Right ventricle myocardium inferior (tissue), 1 donor: ENCODE data around the gene PSMA3. TPM values are rescaled to one million over a fixed set of nuclear protein-coding genes. Genes with fewer than 3 reads are reported as not detected.
A peak's percentile ranks its signal among the peaks of the same experiment; 100 is the strongest.

Experiments used
- ATAC-seq: fragments of 200-7000 bp; cut with Tn5 transposase; one replicate; pipeline ENCODE4 v1.9.1; 2020; ENCODE audit warnings: mild to moderate bottlenecking, moderate library complexity
- DNase-seq: peaks from one replicate; pipeline ENCODE4 v3.0.0; 2021; ENCODE audit errors: missing footprints
- intact Hi-C: fragments of 100-400 bp; cut with DNase I; formaldehyde crosslinking; loops from one replicate; pipeline ENCODE4 v1.11.0; 2022
- long read RNA-seq: library from polyadenylated mRNA; unstranded; transcript quantifications from one replicate; pipeline ENCODE4 v2.0.0, GENCODE V29; 2021
- total RNA-seq: library from RNA; stranded (reverse); fragmentation: NEBNext Ultra II Directional; extraction: Animal tissue kit (Norgen Biotek cat#: 25700); gene quantifications from one replicate; pipeline ENCODE4 v1.2.1, GENCODE V29; 2021
- donor health status: DM: no; HTN: yes; CAD: no; lungs with severe emphysema.

The PSMA3 gene
- total RNA-seq, result 149 TPM
- long read RNA-seq, transcript PSMA3-201 (11 exons, 970 nt), result major isoform, 25 of 25 reads
- long read RNA-seq, partial matches to known transcripts, result 0 of 25 reads
- long read RNA-seq, other reads (novel, unspliced or antisense), result 0 of 25 reads

DNA sequence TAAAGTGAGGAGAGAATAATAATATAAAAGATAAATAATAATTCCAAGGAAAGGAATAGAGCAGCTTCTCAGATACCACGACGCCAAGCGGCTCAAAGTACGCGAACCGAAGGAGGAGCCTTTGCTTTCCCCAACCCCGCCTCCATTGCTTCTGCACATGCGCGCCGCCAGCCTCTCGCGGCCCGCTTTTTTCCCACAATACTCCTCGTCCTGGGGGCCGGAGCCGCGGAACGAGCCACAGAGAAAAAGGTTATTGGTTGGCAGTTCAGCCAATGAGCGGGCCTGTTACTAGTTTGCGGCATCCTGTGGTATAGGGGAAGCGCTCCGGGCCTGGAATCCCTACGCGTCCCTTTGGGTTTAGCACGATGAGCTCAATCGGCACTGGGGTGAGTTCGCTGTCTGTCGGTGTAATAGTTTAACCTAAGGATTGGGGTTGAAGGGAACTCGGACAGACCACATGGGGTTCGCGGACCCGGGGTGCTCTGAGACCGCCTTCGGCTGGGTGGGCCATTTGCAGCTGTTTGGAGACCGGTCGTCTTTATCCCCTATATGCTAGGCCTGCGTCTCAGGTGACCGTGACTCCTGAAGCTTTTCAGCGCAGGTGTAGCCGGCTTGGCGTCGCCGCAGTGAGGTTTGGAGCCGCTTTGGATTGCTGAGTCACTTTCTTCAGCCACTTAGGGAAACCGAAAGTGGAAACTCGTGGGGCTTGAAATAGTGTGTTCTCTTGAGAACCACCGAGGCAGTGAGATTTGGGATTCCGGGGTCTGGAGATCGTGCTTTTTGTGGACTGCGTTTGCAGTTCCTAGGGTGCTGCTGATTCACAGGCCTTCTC, at the start of gene PSMA3:
TSS of gene PSMA3 (plus strand) at position 288 of the 832 bp plus-strand sequence. CDS start at position 366, 78 bp downstream.
- peak; percentile 95 for ATAC-seq
- DNase-seq, result peak; percentile 99
- intact Hi-C loops, result loop anchor here (2.0 to 10.0 kb wide), 3 partner anchors 54 to 183 kb away; partner anchors contain the start of genes ARID4A, KIAA0586 and TIMM9

- intact Hi-C loops, result no loop called here
- ATAC-seq (no peak), DNase-seq (no peak)
These were observed 48.4 kb upstream of the PSMA3 start for GRCh38 chr14:58196198-58196597.

- DNase-seq (no peak), ATAC-seq (no peak)
- intact Hi-C loops, result no loop called here
These were observed 46.6 kb upstream of the PSMA3 start for GRCh38 chr14:58198086-58198485.

DNA sequence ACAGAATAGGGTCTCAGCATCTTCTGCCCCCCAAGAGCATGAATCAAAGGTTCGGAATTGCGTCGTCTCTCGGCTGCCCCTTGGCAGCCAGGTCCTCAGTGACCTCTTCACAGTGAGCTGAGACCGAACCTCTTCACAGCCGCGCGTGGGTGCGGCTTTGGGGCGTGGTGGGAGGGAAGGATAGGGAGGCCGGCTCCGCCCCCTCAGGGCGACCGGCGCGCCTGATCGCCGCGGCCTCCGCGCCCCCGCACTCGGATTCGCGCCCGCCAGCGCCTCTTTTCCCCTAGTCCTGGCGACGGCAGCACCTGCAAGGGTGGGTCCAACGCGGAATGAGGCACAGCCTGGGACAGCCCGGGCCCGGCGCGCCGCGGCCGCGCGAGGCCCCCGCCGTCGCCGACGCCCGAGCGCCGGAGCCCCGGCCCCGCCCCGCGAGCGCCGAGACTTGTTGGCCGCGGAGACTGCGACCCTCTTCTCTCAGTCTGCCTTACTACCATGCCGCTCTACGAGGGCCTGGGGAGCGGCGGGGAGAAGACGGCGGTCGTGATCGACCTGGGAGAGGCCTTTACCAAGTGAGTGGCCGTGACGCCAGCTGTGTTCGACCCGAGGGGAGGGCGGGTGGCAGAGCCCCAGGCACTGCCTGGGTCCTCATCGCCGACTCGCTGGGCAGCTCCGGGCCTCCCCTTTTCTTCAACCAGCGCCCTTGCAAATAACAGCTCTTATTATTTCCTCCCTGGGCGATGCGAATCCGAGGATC, 44.7 kb upstream of the PSMA3 start, which contains the start of gene ACTR10:
TSS of gene ACTR10 (plus strand) at position 424 of the 754 bp plus-strand sequence. CDS start at position 493, 69 bp downstream.
- peak; percentile 98 for ATAC-seq
- intact Hi-C loops, result loop anchor here (2.0 kb wide), 1 partner anchor 99 kb away; the partner anchor contains the start of gene ARID4A
- peak; percentile 96 for DNase-seq

DNA sequence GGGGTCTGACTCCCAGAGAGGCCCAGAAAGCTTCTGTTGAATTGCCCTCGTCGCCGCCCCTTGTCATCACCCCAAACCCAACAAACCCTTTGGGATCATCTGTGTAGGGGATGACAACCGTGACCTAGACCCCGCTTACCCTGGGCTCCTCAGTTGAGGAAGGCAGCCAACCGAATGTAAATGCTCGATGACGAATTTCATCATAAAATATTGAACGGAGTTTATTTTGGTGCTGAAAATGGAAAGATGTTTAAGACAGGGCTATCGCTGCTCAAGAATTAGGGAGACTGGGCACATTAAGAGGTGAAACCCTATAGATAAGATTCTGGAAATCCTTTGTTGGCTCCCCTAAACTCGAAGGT, 44.2 kb upstream of the PSMA3 start:
- ATAC-seq, result peak; percentile 6
- no peak for DNase-seq
- intact Hi-C loops, result loop anchor here (2.0 kb wide), 1 partner anchor 98 kb away; the partner anchor contains the start of gene ARID4A

- ATAC-seq, result no peak
- intact Hi-C loops, result loop anchor here (2.0 kb wide), 1 partner anchor 98 kb away; the partner anchor contains the start of gene ARID4A
- DNase-seq, result no peak
These were observed 43.8 kb upstream of the PSMA3 start for GRCh38 chr14:58200846-58201245.

DNA sequence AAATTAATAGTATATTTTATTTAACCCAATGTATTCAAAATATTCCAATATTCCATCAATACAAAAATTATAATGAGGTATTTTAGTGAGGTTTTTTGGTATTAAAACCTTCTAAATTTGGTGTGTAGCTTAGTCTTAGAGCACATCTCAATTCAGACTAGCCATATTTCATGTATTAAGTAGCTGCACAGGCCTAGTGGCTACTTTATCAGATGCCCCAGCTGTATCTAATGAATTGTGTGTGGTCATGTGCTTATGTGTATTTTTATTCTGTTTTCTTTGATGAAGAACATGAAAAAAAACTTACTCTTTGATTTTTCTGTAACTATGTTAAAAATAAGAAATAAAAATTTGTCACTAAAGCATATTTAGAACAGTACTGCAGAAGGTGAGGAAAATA, 31.5 kb upstream of the PSMA3 start:
- DNase-seq (no peak), ATAC-seq (no peak)
- intact Hi-C loops, result no loop called here

DNA sequence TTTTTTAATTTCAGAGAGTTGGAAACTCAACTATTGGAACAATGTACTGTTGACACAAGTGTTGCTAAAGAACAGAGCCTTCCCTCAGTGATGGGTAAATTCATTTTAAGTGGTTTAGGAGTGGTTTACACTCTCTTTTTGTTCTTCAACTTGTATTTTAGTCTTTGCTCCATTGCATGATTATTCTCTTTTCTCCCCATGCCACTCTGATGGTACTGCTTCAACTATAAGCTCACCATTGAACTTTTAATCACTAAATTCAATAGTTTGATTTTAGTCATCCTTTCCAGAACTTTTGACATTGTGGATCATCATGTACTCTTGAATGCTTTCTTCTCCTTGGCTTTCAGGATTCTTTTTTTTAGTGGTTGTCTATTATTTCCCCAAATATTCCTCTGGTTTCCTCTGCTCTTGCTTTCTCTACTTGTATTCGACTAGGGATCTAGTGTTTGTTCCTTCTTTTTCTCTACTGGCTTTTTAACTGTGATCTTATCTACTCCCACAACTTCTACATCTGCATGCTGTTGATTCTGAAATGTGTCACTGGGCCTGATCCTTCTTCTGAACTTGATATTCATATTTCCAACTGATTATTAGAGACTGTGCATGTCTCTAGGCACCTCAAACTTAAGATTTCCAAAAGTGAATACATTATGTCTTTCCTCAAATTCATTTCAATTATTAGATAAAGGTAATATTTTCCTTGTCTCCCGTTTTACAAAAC, 29.3 kb upstream of the PSMA3 start:
- no peak for ATAC-seq
- intact Hi-C loops, result no loop called here
- DNase-seq, result no peak

DNA sequence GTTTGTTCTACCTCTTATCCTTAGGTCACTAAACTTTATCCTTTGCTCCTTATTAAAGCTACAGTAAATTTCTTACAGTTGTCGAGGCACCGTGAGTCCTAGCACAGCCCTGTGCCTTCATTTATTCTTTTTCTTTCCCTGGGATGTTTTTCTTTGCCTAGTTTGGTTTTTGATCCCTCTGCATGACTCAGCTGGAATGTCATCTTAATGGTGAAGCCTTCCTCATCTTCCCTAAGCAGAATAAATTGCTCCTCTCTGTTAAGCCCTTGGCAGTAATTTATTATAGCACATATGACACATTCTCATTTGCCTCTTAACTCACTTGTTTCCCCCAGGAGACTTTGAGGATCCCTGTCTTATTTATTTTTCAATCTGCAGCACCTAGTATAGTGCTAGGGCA, 28.1 kb upstream of the PSMA3 start:
- DNase-seq, result no peak
- no peak for ATAC-seq
- intact Hi-C loops, result no loop called here

DNA sequence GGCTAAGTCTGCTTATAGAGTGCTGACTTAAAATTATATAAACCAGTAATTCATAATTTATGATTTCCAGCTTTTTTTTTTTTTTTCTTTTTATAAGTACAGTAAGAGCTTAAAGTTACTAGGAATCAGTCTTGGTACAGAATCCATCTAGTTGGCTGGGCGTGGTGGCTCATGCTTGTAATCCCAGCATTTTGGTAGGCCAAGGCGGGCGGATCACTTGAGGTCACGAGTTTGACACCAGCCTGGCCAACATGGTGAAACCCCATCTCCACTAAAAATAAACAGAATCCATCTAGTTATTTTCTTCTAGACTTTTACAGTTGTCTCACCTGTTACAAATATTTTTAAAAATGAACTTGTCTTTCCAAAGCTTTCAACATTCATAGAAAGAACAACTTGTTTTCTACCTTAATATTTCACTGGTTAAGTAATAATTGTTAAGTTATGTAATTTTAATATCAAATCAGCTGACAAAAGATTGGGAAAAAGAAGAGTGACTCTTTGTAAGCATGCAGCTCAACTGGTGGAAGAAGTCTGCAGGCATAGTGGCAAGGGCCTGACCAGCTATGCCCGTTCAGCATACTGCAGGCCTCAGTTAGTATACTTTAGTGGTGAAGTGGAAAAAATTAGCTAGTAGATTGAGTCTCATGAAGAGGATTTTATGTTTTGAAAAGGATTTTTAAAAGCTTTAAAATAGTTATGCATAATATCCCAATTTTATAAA, 17.4 kb upstream of the PSMA3 start:
- intact Hi-C loops, result no loop called here
- ATAC-seq (no peak), DNase-seq (no peak)

DNA sequence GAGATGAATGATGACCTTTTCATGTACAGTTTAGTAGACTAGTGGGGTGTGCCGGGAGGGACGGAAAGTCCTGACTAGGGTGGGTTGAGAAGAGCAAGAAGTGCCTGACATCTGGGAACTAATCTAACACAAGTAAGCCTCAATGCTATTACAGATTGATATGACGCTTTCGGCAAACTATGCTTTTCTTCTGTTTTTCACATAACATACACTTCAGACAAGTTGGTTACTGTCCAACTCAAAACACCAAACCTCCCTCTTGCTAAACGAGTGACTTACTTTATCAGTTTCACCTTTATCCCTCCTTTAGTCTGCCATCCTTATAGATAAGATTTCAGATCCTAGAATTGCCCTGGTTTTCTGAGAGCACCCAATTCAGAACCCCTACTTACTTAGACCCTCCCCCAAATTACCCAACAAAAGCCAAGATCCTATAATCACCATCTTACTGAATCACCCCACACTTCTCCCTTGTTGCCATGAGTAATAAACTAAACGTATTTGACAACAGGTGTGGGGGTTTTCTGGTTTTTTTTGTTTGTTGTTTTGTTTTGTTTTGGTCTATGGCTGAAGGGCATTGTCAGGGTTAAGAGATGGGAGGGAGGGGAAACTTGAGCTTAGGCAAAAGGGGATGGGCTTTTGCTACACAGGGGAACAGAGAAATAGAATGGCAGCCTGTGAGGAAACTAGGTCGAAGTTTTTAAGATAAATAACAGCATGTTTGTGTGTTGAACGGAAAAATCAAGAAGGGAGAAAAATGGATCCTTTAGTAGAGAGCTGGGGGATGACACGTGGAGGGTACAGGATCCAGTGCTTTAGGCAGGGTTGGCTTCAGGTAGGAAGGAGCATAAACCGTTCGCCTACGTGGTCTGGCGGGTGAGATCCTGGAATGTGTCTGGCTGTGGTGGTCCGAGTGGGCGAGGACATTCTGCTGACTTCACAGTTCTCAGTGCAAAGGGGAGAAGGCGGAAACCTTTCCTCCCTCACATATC, 6.1 kb upstream of the PSMA3 start:
- DNase-seq, result no peak
- intact Hi-C loops, result no loop called here
- ATAC-seq, result peak; percentile 61

- ATAC-seq (peak; percentile 47), DNase-seq (peak; percentile 81)
- intact Hi-C loops, result loop anchor here (5.0 to 10.0 kb wide), 2 partner anchors 115 to 188 kb away; partner anchors contain the start of genes KIAA0586 and TIMM9
These were observed 5.1 kb upstream of the PSMA3 start for GRCh38 chr14:58239244-58240195.

- DNase-seq, result no peak
- ATAC-seq, result peak; percentile 29
These were observed 670 bp upstream of the PSMA3 start for GRCh38 chr14:58243790-58244555.

DNA sequence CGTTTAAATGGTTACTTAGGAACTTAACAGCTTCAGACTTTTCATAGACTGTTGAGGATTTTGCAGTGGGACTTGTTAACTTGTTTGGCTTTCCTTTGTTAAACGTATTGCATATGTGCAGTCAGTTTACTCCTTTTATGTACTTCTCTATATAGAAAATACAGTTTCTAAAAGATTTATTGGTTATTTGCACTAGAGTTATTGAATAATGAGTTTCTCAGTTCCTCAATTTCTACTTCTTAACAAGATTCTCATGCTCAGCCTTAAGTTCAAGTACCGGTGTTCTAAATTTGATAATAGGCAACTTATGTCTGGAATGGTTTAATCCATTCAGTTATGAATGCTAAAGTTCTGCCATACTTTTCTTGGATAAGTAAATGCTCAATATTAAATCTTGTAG, 919 bp downstream of the PSMA3 start:
- DNase-seq (no peak), ATAC-seq (no peak)
- intact Hi-C loops, result loop anchor here (2.0 to 10.0 kb wide), 2 partner anchors 53 to 109 kb away; partner anchors contain the start of gene ARID4A

More at GRCh38 chr14:58243790-58244555, 670 bp upstream of the PSMA3 start:
- intact Hi-C loops, result loop anchor here (2.0 to 10.0 kb wide), 3 partner anchors 55 to 183 kb away; partner anchors contain the start of genes ARID4A, KIAA0586 and TIMM9

DNA sequence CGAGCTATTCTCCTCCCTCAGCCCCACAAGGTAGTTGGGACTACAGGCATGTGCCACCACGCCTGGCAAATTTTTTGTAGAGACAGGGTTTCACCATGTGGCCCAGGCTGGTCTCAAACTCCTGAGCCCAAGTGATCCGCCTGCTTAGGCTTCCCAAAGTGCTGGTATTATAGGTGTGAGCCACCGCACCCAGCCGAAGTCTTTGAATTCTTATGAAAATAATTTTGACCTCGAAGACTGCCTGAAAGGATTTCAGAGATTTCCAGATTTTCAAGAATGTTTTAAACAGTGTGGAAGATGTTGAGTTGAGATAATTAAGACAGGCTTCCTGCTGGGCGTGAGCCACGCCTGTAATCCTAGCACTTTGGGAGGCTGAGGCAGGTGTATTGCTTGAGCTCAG, 5.0 kb downstream of the PSMA3 start:
- DNase-seq (no peak), ATAC-seq (no peak)
- intact Hi-C loops, result loop anchor here (10.0 kb wide), 1 partner anchor 105 kb away; no protein-coding TSS in a partner anchor
